HepG2 (cell line): Measurements from ENCODE around the gene GRIP1. TPM values are rescaled to one million over a fixed set of nuclear protein-coding genes. Genes with fewer than 3 reads are reported as not detected.

ENCODE experiments used
- AFF4 ChIP-seq: sonication (generic); formaldehyde crosslinking; IDR thresholded peaks from 2 replicates; pipeline ENCODE4 v1.4.0; 2020; ENCODE audit warnings: missing genetic modification reagents
- ARID5B ChIP-seq: IDR thresholded peaks from 2 replicates; pipeline ENCODE4 v1.4.0; 2020; ENCODE audit warnings: mild to moderate bottlenecking, missing genetic modification reagents
- ARNT2 ChIP-seq: sonication (generic); formaldehyde crosslinking; IDR thresholded peaks from 2 replicates; pipeline ENCODE4 v1.8.0; 2022; ENCODE audit warnings: mild to moderate bottlenecking, low read depth, missing genetic modification reagents, moderate library complexity
- ASH2L ChIP-seq: fragments of 300-600, 200-600 bp; sonication (generic); IDR thresholded peaks from 2 replicates; pipeline ENCODE4 v1.7.0; 2017; ENCODE audit warnings: low read depth, mild to moderate bottlenecking, moderate library complexity, mixed read lengths, low read length; ENCODE audit not compliant: insufficient read length
- E2F5 ChIP-seq: sonication (generic); formaldehyde crosslinking; conservative IDR thresholded peaks from 2 replicates; pipeline ENCODE4 v1.4.0; 2020; ENCODE audit warnings: missing genetic modification reagents
- HDAC2 ChIP-seq: sonication (generic); formaldehyde crosslinking; IDR thresholded peaks from 2 replicates; pipeline ENCODE4 v1.4.0; 2020; ENCODE audit warnings: missing genetic modification reagents
- HMG20A ChIP-seq: IDR thresholded peaks from 2 replicates; pipeline ENCODE4 v1.6.1; 2016; ENCODE audit warnings: borderline replicate concordance
- HNF4G ChIP-seq, 2 experiments: sonication (generic) in 1 of 2; formaldehyde crosslinking in 1 of 2; IDR thresholded peaks; 2 replicates each; pipeline versions ENCODE4 v1.4.0 to v1.6.1; 2011 to 2020; ENCODE audit warnings: borderline replicate concordance in 2 of 2, low read depth in 2 of 2, mild to moderate bottlenecking in 2 of 2, low read length in 1 of 2, missing genetic modification reagents in 1 of 2, moderate library complexity in 1 of 2
- MBD4 ChIP-seq: IDR thresholded peaks from 2 replicates; pipeline ENCODE4 v1.6.1; 2012; ENCODE audit warnings: low read length, inconsistent platforms, borderline replicate concordance
- MXI1 ChIP-seq: IDR thresholded peaks from 3 replicates; pipeline ENCODE4 v1.6.1; 2012; ENCODE audit warnings: low read depth, low read length, inconsistent platforms, borderline replicate concordance
- PPARG ChIP-seq: conservative IDR thresholded peaks from 2 replicates; pipeline ENCODE4 v1.6.1; 2016; ENCODE audit warnings: missing biosample characterization, missing genetic modification reagents
- RAD21 ChIP-seq: fragments of 450-650 bp; formaldehyde crosslinking; IDR thresholded peaks from 2 replicates; pipeline ENCODE4 v1.5.0; 2020; ENCODE audit warnings: mild to moderate bottlenecking
- RAD51 ChIP-seq: fragments of 450-650 bp; IDR thresholded peaks from 2 replicates; pipeline ENCODE4 v1.6.1; 2016; ENCODE audit warnings: borderline replicate concordance
- TFDP2 ChIP-seq: sonication (generic); formaldehyde crosslinking; IDR thresholded peaks from 2 replicates; pipeline ENCODE4 v1.4.0; 2020; ENCODE audit warnings: missing genetic modification reagents
- ZFAT ChIP-seq: sonication (generic); formaldehyde crosslinking; conservative IDR thresholded peaks from 2 replicates; pipeline ENCODE4 v1.8.1; 2023; ENCODE audit warnings: missing genetic modification reagents, inconsistent platforms
- ZNF30 ChIP-seq: sonication (generic); formaldehyde crosslinking; IDR thresholded peaks from 2 replicates; pipeline ENCODE4 v1.5.0; 2020; ENCODE audit warnings: mild to moderate bottlenecking, missing genetic modification reagents
- ZNF44 ChIP-seq: sonication (generic); formaldehyde crosslinking; IDR thresholded peaks from 2 replicates; pipeline ENCODE4 v1.5.1; 2020; ENCODE audit warnings: mild to moderate bottlenecking, missing genetic modification reagents
- ZNF558 ChIP-seq: sonication (generic); formaldehyde crosslinking; IDR thresholded peaks from 2 replicates; pipeline ENCODE4 v1.9.0; 2022; ENCODE audit warnings: mild to moderate bottlenecking, missing genetic modification reagents, borderline replicate concordance
- ZNF672 ChIP-seq: sonication (generic); formaldehyde crosslinking; IDR thresholded peaks from 2 replicates; pipeline ENCODE4 v1.8.1; 2022; ENCODE audit warnings: missing genetic modification reagents
- polyA plus RNA-seq, 8 experiments: library from polyadenylated mRNA; depleted of rRNA in 3 of 8; stranded (reverse) in 7 of 8; unstranded in 1 of 8; fragments of >200 nt; fragmentation: Illumina TruSeq in 4 of 8; extraction: Trizol in 4 of 8; gene quantifications; 2 replicates each; pipeline versions ENCODE4 v1.2.1 to v1.2.3, GENCODE V29; 2011 to 2016; ENCODE audit warnings: low read depth in 4 of 8, missing spikeins in 1 of 8, mixed read lengths in 1 of 8; ENCODE audit not compliant: insufficient read depth in 1 of 8
- total RNA-seq, 5 experiments: library from RNA; depleted of rRNA; stranded (reverse); fragments of >200 nt; fragmentation: Illumina TruSeq; extraction: Trizol; gene quantifications; 2 replicates each; pipeline ENCODE4 v1.2.3, GENCODE V29; 2016; ENCODE audit warnings: low read depth in 1 of 5

Gene GRIP1
- total and polyA plus RNA-seq, 2 of the 13 experiments (the other 11 are each of a cell fraction or from before 2014, with no cell fraction given) = not detected

- no peak for TF ChIP-seq AFF4 (CRISPR knock-in tag)
- TF ChIP-seq PPARG (CRISPR knock-in tag) = no peak
- TF ChIP-seq MXI1 = peak; percentile 77; the same call in 1 of the 3 replicates
- no peak for TF ChIP-seq ZNF30 (CRISPR knock-in tag)
- TF ChIP-seq E2F5 (CRISPR knock-in tag) = no peak
- TF ChIP-seq HMG20A = no peak
- TF ChIP-seq ARID5B (CRISPR knock-in tag) = peak; percentile 51
- peak; percentile 28; the same call in 1 of the 2 replicates for TF ChIP-seq TFDP2 (CRISPR knock-in tag)
- no peak for TF ChIP-seq ZNF44 (CRISPR knock-in tag)
- peak; percentile 79 for TF ChIP-seq ASH2L
- no peak for TF ChIP-seq ARNT2
- TF ChIP-seq ZNF672 (CRISPR knock-in tag) = no peak
- TF ChIP-seq ZNF558 = no peak; the same call in 1 of the 2 replicates
- no peak for TF ChIP-seq HNF4G (IDR thresholded peaks at IDR 0.05; ENCODE audit: borderline replicate concordance, low read depth, low read length)
- no peak for TF ChIP-seq HNF4G (CRISPR knock-in tag; IDR thresholded peaks at IDR 0.05; ENCODE audit: borderline replicate concordance, low read depth)
- no peak for TF ChIP-seq MBD4
- no peak for TF ChIP-seq RAD21 (CRISPR knock-in tag)
- no peak for TF ChIP-seq RAD51
- no peak for TF ChIP-seq ZFAT (CRISPR knock-in tag)
- peak; percentile 37; the same call in 1 of the 2 replicates for TF ChIP-seq HDAC2 (CRISPR knock-in tag)
Observed at GRCh38 chr12:66301944-66302826, 376.7 kb downstream of the GRIP1 start, which contains the start of gene HELB (continued).
